Measurements from ENCODE around the gene CEPT1. TPM values are rescaled to one million over a fixed set of nuclear protein-coding genes. Genes with fewer than 3 reads are reported as not detected.
"Not testable (repeated sequence)": the region's sequence is repeated elsewhere in the genome, so short reads cannot be mapped to it uniquely, and the experiment has no call there.

Gene CEPT1
- total RNA-seq = 10 to 100 TPM; 23.5 to 44.0 (median 31.8) TPM

- no peak for TF ChIP-seq CTCF (IDR thresholded peaks at IDR 0.05)
- TF ChIP-seq POLR2A (IDR thresholded peaks at IDR 0.05) = peak in 1 of 2 donors; percentile 9
- 0 to 1% methylated on average over 61 of the region's 68 CpGs for WGBS, 2 donors
Measured at GRCh38 chr1:111139956-111140679, at the start of gene CEPT1, which contains the start of gene DRAM2. CEPT1 (plus strand) TSS chr1:111140223; CDS start chr1:111147715, 7,492 bp downstream. DRAM2 (minus strand) TSS chr1:111140093; CDS start chr1:111131554, 8,539 bp downstream.

GRCh38 chr1:111095421-111095820 is 44.6 kb upstream of the CEPT1 start:
- H3K4me3 ChIP-seq (ENCODE audit: low read depth, poor library complexity, severe bottlenecking); intact Hi-C loops (cut with DNase I; ENCODE audit: low total_unique reads); DNase-seq (ENCODE audit: low spot score in 2 of 2): not testable (repeated sequence)
- WGBS, 2 donors = 87 to 92% methylated on average over 3 of the region's 3 CpGs

More at GRCh38 chr1:111139956-111140679, at the start of gene CEPT1, which contains the start of gene DRAM2:
- peak within 1 kb of the TSS; percentile 88 for H3K4me3 ChIP-seq (ENCODE audit: low read depth, poor library complexity, severe bottlenecking)
- peak; percentile 96 to 97 for DNase-seq (ENCODE audit: low spot score in 2 of 2)
- intact Hi-C loops (cut with DNase I; ENCODE audit: low total_unique reads) = no loop called here

- TF ChIP-seq POLR2A (IDR thresholded peaks at IDR 0.05) = no peak
- no peak for TF ChIP-seq CTCF (IDR thresholded peaks at IDR 0.05)
- no peak overlapping the region for H3K4me3 ChIP-seq (ENCODE audit: low read depth, poor library complexity, severe bottlenecking)
- no peak for DNase-seq (ENCODE audit: low spot score in 2 of 2)
- WGBS, 2 donors = 80 to 88% methylated on average over 2 of the region's 2 CpGs
- intact Hi-C loops (cut with DNase I; ENCODE audit: low total_unique reads) = no loop called here
Measured at GRCh38 chr1:111097356-111098099, 42.5 kb upstream of the CEPT1 start.

- TF ChIP-seq POLR2A (IDR thresholded peaks at IDR 0.05) = no peak
- TF ChIP-seq CTCF (IDR thresholded peaks at IDR 0.05) = no peak
- intact Hi-C loops (cut with DNase I; ENCODE audit: low total_unique reads) = no loop called here
- 73 to 91% methylated on average over 1 of the region's 1 CpG for WGBS, 2 donors
- no peak for DNase-seq (ENCODE audit: low spot score in 2 of 2)
- H3K4me3 ChIP-seq (ENCODE audit: low read depth, poor library complexity, severe bottlenecking) = no peak overlapping the region
Measured at GRCh38 chr1:111099289-111099688, 40.7 kb upstream of the CEPT1 start.

GRCh38 chr1:111101854-111102642 is 38.0 kb upstream of the CEPT1 start:
- TF ChIP-seq POLR2A (IDR thresholded peaks at IDR 0.05) = no peak
- TF ChIP-seq CTCF (IDR thresholded peaks at IDR 0.05) = no peak
- intact Hi-C loops (cut with DNase I; ENCODE audit: low total_unique reads) = no loop called here
- 79 to 85% methylated on average over 5 of the region's 5 CpGs for WGBS, 2 donors
- peak in 1 of 2 donors; percentile 73 for DNase-seq (ENCODE audit: low spot score in 2 of 2)
- no peak overlapping the region for H3K4me3 ChIP-seq (ENCODE audit: low read depth, poor library complexity, severe bottlenecking)

All from lower leg skin (tissue), 4 donors.